ENCODE measurements around the gene RANBP17.

- TF ChIP-seq CTCF (IDR thresholded peaks at IDR 0.05) = no peak
- no peak for TF ChIP-seq EZH2 (IDR thresholded peaks at IDR 0.05; ENCODE audit: borderline replicate concordance, insufficient read depth, low read depth, low read length, poor library complexity, severe bottlenecking)
Measured at GRCh38 chr5:170846416-170846815, 15.4 kb upstream of the RANBP17 start.
